A549 (cell line): ENCODE measurements around the gene AFF1.

Experiments
- TF ChIP-seq, protein P1 (sequence below): fragments of >200 bp; sonication (Bioruptor Twin); formaldehyde crosslinking; IDR thresholded peaks from 3 replicates; pipeline ENCODE4 v1.5.1; 2016
- TF ChIP-seq, protein P2 (sequence below): IDR thresholded peaks from 2 replicates; pipeline ENCODE4 v1.6.1; 2012

DNA sequence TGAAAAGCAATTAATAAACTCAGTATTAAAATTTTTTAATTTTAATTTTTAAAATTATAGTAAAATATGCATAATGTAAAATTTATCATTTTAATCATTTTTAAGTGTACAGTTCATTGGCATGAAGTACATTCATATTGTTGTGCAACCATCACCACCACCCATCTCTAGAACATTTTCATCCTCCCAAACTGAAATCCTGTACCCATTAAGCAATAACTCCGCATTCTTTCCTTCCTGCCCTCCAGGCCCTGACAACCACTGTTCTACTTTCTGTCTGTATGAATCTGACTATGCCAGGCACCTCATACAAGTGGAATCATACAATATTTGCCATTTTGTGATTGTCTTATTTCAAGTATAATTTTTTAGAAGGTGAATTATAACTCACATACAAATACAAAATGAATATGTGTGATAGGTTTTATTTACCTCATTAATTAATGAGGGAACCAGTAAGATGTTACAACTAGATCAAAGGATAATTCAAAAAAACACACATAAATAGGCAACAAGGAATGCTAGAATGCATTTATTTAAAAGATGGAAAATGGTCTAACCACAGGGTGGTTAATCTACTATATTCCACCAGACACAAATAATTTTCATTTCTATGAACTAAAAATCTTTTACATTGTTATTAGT, 13.1 kb upstream of the AFF1 start:
- TF ChIP-seq, protein P1, sequence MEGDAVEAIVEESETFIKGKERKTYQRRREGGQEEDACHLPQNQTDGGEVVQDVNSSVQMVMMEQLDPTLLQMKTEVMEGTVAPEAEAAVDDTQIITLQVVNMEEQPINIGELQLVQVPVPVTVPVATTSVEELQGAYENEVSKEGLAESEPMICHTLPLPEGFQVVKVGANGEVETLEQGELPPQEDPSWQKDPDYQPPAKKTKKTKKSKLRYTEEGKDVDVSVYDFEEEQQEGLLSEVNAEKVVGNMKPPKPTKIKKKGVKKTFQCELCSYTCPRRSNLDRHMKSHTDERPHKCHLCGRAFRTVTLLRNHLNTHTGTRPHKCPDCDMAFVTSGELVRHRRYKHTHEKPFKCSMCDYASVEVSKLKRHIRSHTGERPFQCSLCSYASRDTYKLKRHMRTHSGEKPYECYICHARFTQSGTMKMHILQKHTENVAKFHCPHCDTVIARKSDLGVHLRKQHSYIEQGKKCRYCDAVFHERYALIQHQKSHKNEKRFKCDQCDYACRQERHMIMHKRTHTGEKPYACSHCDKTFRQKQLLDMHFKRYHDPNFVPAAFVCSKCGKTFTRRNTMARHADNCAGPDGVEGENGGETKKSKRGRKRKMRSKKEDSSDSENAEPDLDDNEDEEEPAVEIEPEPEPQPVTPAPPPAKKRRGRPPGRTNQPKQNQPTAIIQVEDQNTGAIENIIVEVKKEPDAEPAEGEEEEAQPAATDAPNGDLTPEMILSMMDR = no peak
- TF ChIP-seq, protein P2, sequence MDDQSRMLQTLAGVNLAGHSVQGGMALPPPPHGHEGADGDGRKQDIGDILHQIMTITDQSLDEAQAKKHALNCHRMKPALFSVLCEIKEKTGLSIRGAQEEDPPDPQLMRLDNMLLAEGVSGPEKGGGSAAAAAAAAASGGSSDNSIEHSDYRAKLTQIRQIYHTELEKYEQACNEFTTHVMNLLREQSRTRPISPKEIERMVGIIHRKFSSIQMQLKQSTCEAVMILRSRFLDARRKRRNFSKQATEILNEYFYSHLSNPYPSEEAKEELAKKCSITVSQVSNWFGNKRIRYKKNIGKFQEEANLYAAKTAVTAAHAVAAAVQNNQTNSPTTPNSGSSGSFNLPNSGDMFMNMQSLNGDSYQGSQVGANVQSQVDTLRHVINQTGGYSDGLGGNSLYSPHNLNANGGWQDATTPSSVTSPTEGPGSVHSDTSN = no peak
